Vagina (tissue), 2 donors: Measurements from ENCODE around the gene LIN7C. TPM values are rescaled to one million over a fixed set of nuclear protein-coding genes. Genes with fewer than 3 reads are reported as not detected.

Experiments used
- DNase-seq, 2 donors: peaks; one replicate each; pipeline ENCODE4 v3.0.0-alpha.2; 2017; ENCODE audit errors: extremely low spot score in 2 of 2
- H3K27ac ChIP-seq: fragments of 200-600 bp; sonication (generic); one replicate; pipeline ENCODE4 v1.5.1; 2019
- H3K27me3 ChIP-seq: fragments of 200-600 bp; sonication (generic); one replicate; pipeline ENCODE4 v1.5.1; 2019
- H3K36me3 ChIP-seq, 2 donors: fragments of 200-600 bp; sonication (generic); one replicate each; pipeline ENCODE4 v1.5.1; 2017 to 2019
- H3K4me1 ChIP-seq: fragments of 200-600 bp; sonication (generic); one replicate; pipeline ENCODE4 v1.5.1; 2019
- H3K4me3 ChIP-seq, 2 donors: fragments of 200-600 bp; sonication (generic); 1 replicate in 1 of 2; 2 replicates in 1 of 2; pipeline ENCODE4 v1.5.1; 2016 to 2019
- H3K9me3 ChIP-seq: fragments of 200-600 bp; sonication (generic); one replicate; pipeline ENCODE4 v1.5.1; 2019
- POLR2A ChIP-seq, 2 donors: fragments of 450-650 bp; IDR thresholded peaks; one replicate each; pipeline ENCODE4 v1.6.1; 2017; ENCODE audit warnings: antibody characterized with exemption in 2 of 2, mild to moderate bottlenecking in 2 of 2, moderate library complexity in 2 of 2
- POLR2AphosphoS5 ChIP-seq, 2 donors: sonication (generic); formaldehyde crosslinking; IDR thresholded peaks; one replicate each; pipeline ENCODE4 v1.9.0; 2017; ENCODE audit warnings: antibody characterized with exemption in 2 of 2, mild to moderate bottlenecking in 2 of 2, low read depth in 1 of 2; ENCODE audit not compliant: insufficient read depth in 1 of 2
- intact Hi-C: fragments of 100-400 bp; cut with DNase I; formaldehyde crosslinking; loops from one replicate; pipeline ENCODE4 v1.15.1; 2023
- total RNA-seq: library from RNA; depleted of rRNA; stranded (reverse); fragments of >200 nt; gene quantifications from one replicate; pipeline ENCODE4 v1.2.3, GENCODE V29; 2016
- TF ChIP-seq, protein P1 (sequence below), 3 experiments: fragments of 450-650 bp in 2 of 3; fragments of 200-600 bp in 1 of 3; sonication (generic) in 1 of 3; IDR thresholded peaks; one replicate each; pipeline ENCODE4 v1.5.1; 2017 to 2019; ENCODE audit warnings: antibody characterized with exemption in 3 of 3, mild to moderate bottlenecking in 2 of 3, moderate library complexity in 2 of 3

The LIN7C gene
- total RNA-seq, 1 donor from 2014 or later: 30.9 TPM

DNA sequence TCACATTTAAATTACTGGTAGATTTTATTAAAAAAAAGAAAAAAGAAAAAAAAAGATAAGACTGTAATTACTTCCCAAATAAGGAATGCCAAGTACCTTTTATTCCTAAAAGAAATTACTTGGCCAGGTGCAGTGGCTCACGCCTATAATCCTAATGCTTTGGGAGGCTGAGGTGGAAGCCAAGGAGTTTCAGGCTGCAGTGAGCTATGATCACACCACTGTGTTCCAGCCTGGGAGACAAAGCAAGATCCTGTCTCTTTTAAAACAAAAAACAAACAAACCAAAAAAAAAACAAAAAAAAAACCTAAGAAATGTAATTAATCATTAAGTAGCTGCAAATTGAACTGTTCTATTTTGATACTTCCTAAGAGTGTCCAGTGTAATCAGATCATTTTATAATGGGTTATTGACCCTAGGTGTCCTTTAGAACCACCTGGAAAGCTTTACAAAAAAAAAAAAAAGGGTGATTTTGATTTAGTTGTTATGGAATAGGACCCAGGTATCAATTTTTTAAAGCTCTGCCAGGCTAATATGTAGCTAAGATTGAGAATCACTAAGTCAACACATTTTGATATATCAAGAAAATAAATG lies 10.8 kb downstream of the LIN7C start:
- TF ChIP-seq, protein P1, sequence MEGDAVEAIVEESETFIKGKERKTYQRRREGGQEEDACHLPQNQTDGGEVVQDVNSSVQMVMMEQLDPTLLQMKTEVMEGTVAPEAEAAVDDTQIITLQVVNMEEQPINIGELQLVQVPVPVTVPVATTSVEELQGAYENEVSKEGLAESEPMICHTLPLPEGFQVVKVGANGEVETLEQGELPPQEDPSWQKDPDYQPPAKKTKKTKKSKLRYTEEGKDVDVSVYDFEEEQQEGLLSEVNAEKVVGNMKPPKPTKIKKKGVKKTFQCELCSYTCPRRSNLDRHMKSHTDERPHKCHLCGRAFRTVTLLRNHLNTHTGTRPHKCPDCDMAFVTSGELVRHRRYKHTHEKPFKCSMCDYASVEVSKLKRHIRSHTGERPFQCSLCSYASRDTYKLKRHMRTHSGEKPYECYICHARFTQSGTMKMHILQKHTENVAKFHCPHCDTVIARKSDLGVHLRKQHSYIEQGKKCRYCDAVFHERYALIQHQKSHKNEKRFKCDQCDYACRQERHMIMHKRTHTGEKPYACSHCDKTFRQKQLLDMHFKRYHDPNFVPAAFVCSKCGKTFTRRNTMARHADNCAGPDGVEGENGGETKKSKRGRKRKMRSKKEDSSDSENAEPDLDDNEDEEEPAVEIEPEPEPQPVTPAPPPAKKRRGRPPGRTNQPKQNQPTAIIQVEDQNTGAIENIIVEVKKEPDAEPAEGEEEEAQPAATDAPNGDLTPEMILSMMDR (IDR thresholded peaks at IDR 0.05): no peak
- no peak for TF ChIP-seq POLR2A (IDR thresholded peaks at IDR 0.05)
- no peak for TF ChIP-seq POLR2AphosphoS5 (IDR thresholded peaks at IDR 0.05; ENCODE audit: insufficient read depth in 1 of 2, low read depth in 1 of 2)
- Histone ChIP-seq H3K4me3 (no peak overlapping the region), H3K27me3 (no peaks in the 10 kb centered on the region), H3K9me3 (no peaks in the 10 kb centered on the region), H3K27ac (no peak overlapping the region), H3K4me1 (peaks cover 11% of the 10 kb centered on the region), H3K36me3 (peaks cover 0 to 36% of the 10 kb centered on the region in 2 donors)
- no peak for DNase-seq
- intact Hi-C loops: loop anchor here (5.0 kb wide), 1 partner anchor 314 kb away; no protein-coding TSS in a partner anchor

GRCh38 chr11:27489092-27489491 lies 17.5 kb downstream of the LIN7C start:
- Histone ChIP-seq H3K36me3 (peaks cover 0 to 17% of the 10 kb centered on the region in 2 donors), H3K4me3 (no peak overlapping the region), H3K9me3 (no peaks in the 10 kb centered on the region), H3K27ac (no peak overlapping the region), H3K4me1 (no peaks in the 10 kb centered on the region), H3K27me3 (no peaks in the 10 kb centered on the region)
- DNase-seq: no peak
- TF ChIP-seq, protein P1 (IDR thresholded peaks at IDR 0.05): no peak
- no peak for TF ChIP-seq POLR2AphosphoS5 (IDR thresholded peaks at IDR 0.05; ENCODE audit: insufficient read depth in 1 of 2, low read depth in 1 of 2)
- no peak for TF ChIP-seq POLR2A (IDR thresholded peaks at IDR 0.05)
- intact Hi-C loops: no loop called here

GRCh38 chr11:27487706-27488105 lies 18.9 kb downstream of the LIN7C start:
- no peaks in the 10 kb centered on the region for H3K27me3 ChIP-seq
- H3K36me3 ChIP-seq: peaks cover 0 to 11% of the 10 kb centered on the region in 2 donors
- H3K4me1 ChIP-seq: no peaks in the 10 kb centered on the region
- no peak overlapping the region for H3K27ac ChIP-seq
- DNase-seq: no peak
- H3K4me3 ChIP-seq: no peak overlapping the region
- TF ChIP-seq POLR2AphosphoS5 (IDR thresholded peaks at IDR 0.05; ENCODE audit: insufficient read depth in 1 of 2, low read depth in 1 of 2): no peak
- TF ChIP-seq POLR2A (IDR thresholded peaks at IDR 0.05): no peak
- TF ChIP-seq, protein P1 (IDR thresholded peaks at IDR 0.05): no peak
- intact Hi-C loops: no loop called here
- no peaks in the 10 kb centered on the region for H3K9me3 ChIP-seq

DNA sequence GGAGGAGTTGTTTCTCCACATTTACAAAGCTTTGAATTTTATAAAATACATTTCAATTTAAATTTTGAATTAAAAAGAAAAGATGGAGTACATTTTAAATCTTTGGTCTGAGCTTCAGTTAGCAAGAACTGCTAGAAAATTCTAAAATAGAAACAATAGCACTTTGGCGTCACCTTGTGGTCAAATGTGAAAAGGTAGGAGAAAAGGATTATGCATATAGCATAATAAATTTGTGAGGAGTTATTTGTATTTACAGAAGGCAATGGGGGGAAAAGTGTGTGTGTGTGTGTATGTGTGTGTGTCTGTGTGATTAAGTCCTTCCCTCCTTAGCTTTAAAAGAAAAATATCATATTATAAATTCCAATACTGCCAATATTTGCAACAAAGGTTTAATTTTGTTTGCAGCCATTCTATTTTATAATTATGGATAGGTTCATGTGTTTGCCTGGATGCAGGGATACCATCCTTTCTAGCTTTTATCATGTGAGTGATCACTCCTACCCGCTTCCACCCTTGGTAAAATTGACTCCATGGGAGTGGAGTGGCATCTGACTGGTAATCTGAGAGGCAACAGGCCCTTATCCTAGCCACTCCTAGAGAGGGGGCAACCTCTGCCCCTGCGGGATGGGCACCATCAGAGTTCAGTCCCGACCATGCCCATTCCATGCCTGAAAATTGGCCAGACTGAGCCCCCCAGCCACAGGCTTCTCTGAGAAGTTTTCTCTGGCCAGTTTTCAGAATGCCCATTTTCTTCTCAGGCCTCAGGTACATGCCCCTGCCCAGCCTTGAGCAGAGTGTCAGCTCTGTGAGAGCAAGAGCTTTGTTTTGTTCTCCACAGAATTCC lies 20.4 kb downstream of the LIN7C start:
- intact Hi-C loops: no loop called here
- Histone ChIP-seq H3K4me3 (no peak overlapping the region), H3K27me3 (no peaks in the 10 kb centered on the region), H3K9me3 (no peaks in the 10 kb centered on the region), H3K36me3 (no peaks in the 10 kb centered on the region), H3K27ac (no peak overlapping the region), H3K4me1 (no peaks in the 10 kb centered on the region)
- no peak for DNase-seq
- TF ChIP-seq POLR2A (IDR thresholded peaks at IDR 0.05) (no peak), POLR2AphosphoS5 (IDR thresholded peaks at IDR 0.05; ENCODE audit: insufficient read depth in 1 of 2, low read depth in 1 of 2) (peak in 1 of 2 donors; percentile 37)
- TF ChIP-seq, protein P1 (IDR thresholded peaks at IDR 0.05): peak; percentile 49 to 86 (median 82)

DNA sequence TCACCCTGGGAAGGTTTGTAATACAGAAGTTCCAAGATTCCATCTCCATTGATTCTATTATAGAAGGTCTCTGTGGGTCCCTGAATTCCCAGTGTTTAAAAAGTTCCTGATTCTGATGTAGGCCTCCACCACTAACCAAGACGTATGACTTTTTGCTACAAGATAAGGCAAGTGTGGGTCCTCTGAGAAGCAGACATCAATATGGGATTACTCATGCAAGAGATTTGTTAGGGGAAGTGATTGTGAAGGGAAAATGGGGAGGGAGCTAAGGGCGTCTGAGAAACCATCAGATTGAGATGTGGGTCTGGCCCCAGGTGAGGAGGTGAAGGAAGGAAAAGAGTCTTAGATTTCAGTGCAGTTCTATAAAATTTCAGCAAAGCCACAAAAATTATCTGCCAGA lies 23.8 kb downstream of the LIN7C start:
- Histone ChIP-seq H3K4me3 (no peak overlapping the region), H3K27me3 (no peaks in the 10 kb centered on the region), H3K36me3 (no peaks in the 10 kb centered on the region), H3K9me3 (no peaks in the 10 kb centered on the region), H3K4me1 (no peaks in the 10 kb centered on the region), H3K27ac (no peak overlapping the region)
- TF ChIP-seq, protein P1 (IDR thresholded peaks at IDR 0.05): no peak
- TF ChIP-seq POLR2AphosphoS5 (IDR thresholded peaks at IDR 0.05; ENCODE audit: insufficient read depth in 1 of 2, low read depth in 1 of 2) (no peak), POLR2A (IDR thresholded peaks at IDR 0.05) (no peak)
- intact Hi-C loops: no loop called here
- no peak for DNase-seq
